Measurements from ENCODE around the gene RNF41.

DNA sequence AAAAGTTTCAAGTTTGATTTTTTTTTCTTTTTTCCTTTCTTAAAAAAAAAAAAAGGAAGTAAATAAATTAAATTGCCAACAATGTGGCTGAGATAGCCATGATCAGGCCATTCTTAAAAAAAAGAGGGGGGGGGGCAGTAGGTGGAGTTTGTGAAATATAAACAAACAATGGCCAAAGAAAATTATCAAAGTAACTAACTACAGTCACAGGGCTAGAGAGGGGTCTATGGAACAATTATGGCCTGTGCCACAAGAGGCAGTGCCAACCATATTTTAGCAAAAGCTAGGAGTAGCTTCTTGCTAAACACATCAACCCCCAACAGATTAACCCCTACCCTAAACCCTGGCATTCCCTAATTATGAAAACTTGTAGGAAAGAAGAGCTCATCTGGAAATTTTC, 16.3 kb downstream of the RNF41 start:
- TF ChIP-seq EZH2 (IDR thresholded peaks at IDR 0.05; ENCODE audit: insufficient read depth, poor library complexity, severe bottlenecking) (no peak), EZH2phosphoT487 (IDR thresholded peaks at IDR 0.05; ENCODE audit: insufficient read depth, low read depth) (no peak)

Measured in GM23248 (cell line).